Vagina (tissue), 2 donors: ENCODE measurements around the gene NKAIN2. TPM values are rescaled to one million over a fixed set of nuclear protein-coding genes. Genes with fewer than 3 reads are reported as not detected.
A peak's percentile ranks its signal among the peaks of the same experiment; 100 is the strongest.

Experiments
- DNase-seq, 2 donors: peaks; one replicate each; pipeline ENCODE4 v3.0.0-alpha.2; 2017; ENCODE audit errors: extremely low spot score in 2 of 2
- H3K27ac ChIP-seq: fragments of 200-600 bp; sonication (generic); one replicate; pipeline ENCODE4 v1.5.1; 2019
- H3K27me3 ChIP-seq: fragments of 200-600 bp; sonication (generic); one replicate; pipeline ENCODE4 v1.5.1; 2019
- H3K36me3 ChIP-seq, 2 donors: fragments of 200-600 bp; sonication (generic); one replicate each; pipeline ENCODE4 v1.5.1; 2017 to 2019
- H3K4me1 ChIP-seq: fragments of 200-600 bp; sonication (generic); one replicate; pipeline ENCODE4 v1.5.1; 2019
- H3K4me3 ChIP-seq, 2 donors: fragments of 200-600 bp; sonication (generic); 1 replicate in 1 of 2; 2 replicates in 1 of 2; pipeline ENCODE4 v1.5.1; 2016 to 2019
- H3K9me3 ChIP-seq: fragments of 200-600 bp; sonication (generic); one replicate; pipeline ENCODE4 v1.5.1; 2019
- POLR2A ChIP-seq, 2 donors: fragments of 450-650 bp; IDR thresholded peaks; one replicate each; pipeline ENCODE4 v1.6.1; 2017; ENCODE audit warnings: antibody characterized with exemption in 2 of 2, mild to moderate bottlenecking in 2 of 2, moderate library complexity in 2 of 2
- POLR2AphosphoS5 ChIP-seq, 2 donors: sonication (generic); formaldehyde crosslinking; IDR thresholded peaks; one replicate each; pipeline ENCODE4 v1.9.0; 2017; ENCODE audit warnings: antibody characterized with exemption in 2 of 2, mild to moderate bottlenecking in 2 of 2, low read depth in 1 of 2; ENCODE audit not compliant: insufficient read depth in 1 of 2
- intact Hi-C: fragments of 100-400 bp; cut with DNase I; formaldehyde crosslinking; loops from one replicate; pipeline ENCODE4 v1.15.1; 2023
- total RNA-seq: library from RNA; depleted of rRNA; stranded (reverse); fragments of >200 nt; gene quantifications from one replicate; pipeline ENCODE4 v1.2.3, GENCODE V29; 2016
- TF ChIP-seq, protein P1 (sequence below), 3 experiments: fragments of 450-650 bp in 2 of 3; fragments of 200-600 bp in 1 of 3; sonication (generic) in 1 of 3; IDR thresholded peaks; one replicate each; pipeline ENCODE4 v1.5.1; 2017 to 2019; ENCODE audit warnings: antibody characterized with exemption in 3 of 3, mild to moderate bottlenecking in 2 of 3, moderate library complexity in 2 of 3

Gene NKAIN2
- total RNA-seq, 1 donor from 2014 or later: not detected

DNA sequence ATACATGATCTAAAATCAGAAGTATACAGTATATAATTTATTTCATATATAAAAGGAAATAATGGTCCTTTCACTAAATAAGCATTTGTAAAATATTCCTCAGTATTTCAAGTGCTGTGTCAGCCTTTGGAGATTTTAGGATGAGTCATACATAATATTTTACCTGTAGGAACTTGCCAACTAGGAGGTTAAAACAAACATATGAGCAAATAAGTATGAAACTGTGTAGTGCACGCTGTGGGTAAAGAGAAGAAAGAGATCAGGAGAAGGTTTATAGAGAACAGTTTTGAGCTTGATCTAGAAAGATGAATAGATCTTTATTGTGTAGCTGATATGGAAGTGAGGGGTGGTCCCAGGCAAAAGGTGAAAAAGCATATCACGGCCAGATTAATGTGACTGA lies 988.7 kb downstream of the NKAIN2 start:
- TF ChIP-seq, protein P1, sequence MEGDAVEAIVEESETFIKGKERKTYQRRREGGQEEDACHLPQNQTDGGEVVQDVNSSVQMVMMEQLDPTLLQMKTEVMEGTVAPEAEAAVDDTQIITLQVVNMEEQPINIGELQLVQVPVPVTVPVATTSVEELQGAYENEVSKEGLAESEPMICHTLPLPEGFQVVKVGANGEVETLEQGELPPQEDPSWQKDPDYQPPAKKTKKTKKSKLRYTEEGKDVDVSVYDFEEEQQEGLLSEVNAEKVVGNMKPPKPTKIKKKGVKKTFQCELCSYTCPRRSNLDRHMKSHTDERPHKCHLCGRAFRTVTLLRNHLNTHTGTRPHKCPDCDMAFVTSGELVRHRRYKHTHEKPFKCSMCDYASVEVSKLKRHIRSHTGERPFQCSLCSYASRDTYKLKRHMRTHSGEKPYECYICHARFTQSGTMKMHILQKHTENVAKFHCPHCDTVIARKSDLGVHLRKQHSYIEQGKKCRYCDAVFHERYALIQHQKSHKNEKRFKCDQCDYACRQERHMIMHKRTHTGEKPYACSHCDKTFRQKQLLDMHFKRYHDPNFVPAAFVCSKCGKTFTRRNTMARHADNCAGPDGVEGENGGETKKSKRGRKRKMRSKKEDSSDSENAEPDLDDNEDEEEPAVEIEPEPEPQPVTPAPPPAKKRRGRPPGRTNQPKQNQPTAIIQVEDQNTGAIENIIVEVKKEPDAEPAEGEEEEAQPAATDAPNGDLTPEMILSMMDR (IDR thresholded peaks at IDR 0.05): no peak
- TF ChIP-seq POLR2AphosphoS5 (IDR thresholded peaks at IDR 0.05; ENCODE audit: insufficient read depth in 1 of 2, low read depth in 1 of 2) (no peak), POLR2A (IDR thresholded peaks at IDR 0.05) (no peak)
- DNase-seq: no peak
- Histone ChIP-seq H3K27ac (no peak overlapping the region), H3K4me1 (no peaks in the 10 kb centered on the region), H3K9me3 (no peaks in the 10 kb centered on the region), H3K27me3 (no peaks in the 10 kb centered on the region), H3K36me3 (no peaks in the 10 kb centered on the region), H3K4me3 (no peak overlapping the region)
- intact Hi-C loops: no loop called here

DNA sequence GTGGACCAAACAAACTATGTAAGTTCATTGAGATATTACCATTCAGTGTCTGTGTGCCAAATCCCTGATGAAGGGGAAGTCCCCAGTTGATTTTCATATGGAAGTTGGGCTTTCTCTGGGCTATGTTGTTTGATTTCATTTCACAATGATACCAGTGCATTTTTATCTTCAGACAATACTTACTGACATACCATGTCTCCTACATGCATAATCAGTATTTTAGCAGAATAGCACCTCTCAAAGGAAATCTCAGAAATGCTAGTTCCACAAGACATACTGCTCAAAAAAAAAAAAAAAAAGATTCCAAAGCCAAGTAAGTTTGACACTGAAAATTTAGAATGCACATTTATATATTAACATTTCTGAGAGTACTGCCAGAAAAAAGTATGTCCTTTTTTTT lies 989.7 kb downstream of the NKAIN2 start:
- Histone ChIP-seq H3K9me3 (no peaks in the 10 kb centered on the region), H3K27ac (no peak overlapping the region), H3K4me3 (no peak overlapping the region), H3K36me3 (no peaks in the 10 kb centered on the region), H3K4me1 (no peaks in the 10 kb centered on the region), H3K27me3 (no peaks in the 10 kb centered on the region)
- no peak for DNase-seq
- intact Hi-C loops: no loop called here
- TF ChIP-seq POLR2AphosphoS5 (IDR thresholded peaks at IDR 0.05; ENCODE audit: insufficient read depth in 1 of 2, low read depth in 1 of 2): no peak
- TF ChIP-seq POLR2A (IDR thresholded peaks at IDR 0.05): no peak

DNA sequence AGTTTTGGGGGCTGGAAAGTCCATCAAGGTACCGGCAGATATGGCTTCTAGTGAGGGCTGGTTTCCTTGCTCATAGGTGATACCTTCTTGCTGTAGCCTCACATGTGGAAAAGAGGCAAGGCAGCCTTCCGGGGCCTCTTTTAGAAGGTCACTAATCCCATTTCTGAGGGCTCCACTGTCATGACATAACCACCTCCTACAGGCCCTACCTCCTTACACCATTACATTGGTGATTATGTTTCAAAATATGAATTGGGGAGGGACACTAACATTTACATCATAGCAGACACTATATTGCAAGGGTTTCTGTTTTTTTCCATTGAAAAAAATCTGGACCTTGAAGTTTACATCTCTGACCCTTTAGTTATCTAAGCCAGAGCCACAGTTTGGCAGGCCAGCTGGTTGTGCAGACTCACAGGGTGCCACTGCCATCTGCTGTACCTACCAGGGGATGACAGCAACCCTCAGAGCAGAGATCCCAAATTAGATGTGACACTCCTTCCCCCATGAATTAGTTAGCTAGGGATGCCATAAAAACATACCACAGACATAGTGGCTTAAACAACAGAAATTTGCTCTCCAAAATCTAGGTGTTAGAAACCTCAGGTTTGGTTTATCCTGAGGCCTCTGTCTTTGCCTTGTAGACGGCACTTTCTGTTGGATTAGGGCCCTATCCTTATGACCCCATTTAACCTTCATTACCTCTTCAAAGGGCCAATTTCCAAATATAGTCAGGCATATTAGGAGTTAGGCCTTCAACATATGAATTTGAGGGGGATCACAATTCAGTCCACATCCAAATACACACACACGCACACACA lies 992.2 kb downstream of the NKAIN2 start:
- intact Hi-C loops: no loop called here
- Histone ChIP-seq H3K36me3 (no peaks in the 10 kb centered on the region), H3K9me3 (no peaks in the 10 kb centered on the region), H3K27ac (no peak overlapping the region), H3K4me3 (no peak overlapping the region), H3K27me3 (no peaks in the 10 kb centered on the region), H3K4me1 (no peaks in the 10 kb centered on the region)
- no peak for DNase-seq
- no peak for TF ChIP-seq POLR2AphosphoS5 (IDR thresholded peaks at IDR 0.05; ENCODE audit: insufficient read depth in 1 of 2, low read depth in 1 of 2)
- TF ChIP-seq, protein P1 (IDR thresholded peaks at IDR 0.05): peak in 1 of 3 experiments; percentile 9

DNA sequence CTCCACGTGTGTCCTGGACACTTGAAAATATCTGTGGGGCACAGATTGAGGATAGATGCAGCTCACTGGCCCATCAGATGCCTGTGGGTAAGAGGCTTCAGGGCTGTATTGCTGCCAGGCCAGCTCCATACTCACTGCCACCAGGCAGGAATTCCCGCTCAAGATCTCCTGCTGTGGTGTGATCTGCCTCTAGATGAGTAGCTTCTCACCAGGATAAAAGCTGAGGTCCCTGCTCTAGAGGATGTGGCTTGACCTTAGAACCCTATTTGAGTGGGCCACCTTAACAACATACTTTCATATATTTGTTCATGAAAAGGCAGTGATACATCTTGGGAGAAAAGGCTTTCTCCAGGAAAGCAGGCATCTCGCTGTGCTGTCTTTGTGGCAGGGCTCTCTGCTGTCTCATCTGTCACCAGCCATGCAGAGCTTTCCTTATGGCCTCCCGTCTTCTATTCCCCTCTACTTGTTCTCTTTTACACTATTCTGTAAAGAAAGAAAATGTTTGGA lies 992.9 kb downstream of the NKAIN2 start:
- Histone ChIP-seq H3K9me3 (no peaks in the 10 kb centered on the region), H3K4me3 (no peak overlapping the region), H3K27ac (no peak overlapping the region), H3K36me3 (no peaks in the 10 kb centered on the region), H3K27me3 (no peaks in the 10 kb centered on the region), H3K4me1 (no peaks in the 10 kb centered on the region)
- no peak for DNase-seq
- TF ChIP-seq, protein P1 (IDR thresholded peaks at IDR 0.05): no peak
- no peak for TF ChIP-seq POLR2A (IDR thresholded peaks at IDR 0.05)
- no peak for TF ChIP-seq POLR2AphosphoS5 (IDR thresholded peaks at IDR 0.05; ENCODE audit: insufficient read depth in 1 of 2, low read depth in 1 of 2)
- intact Hi-C loops: no loop called here

DNA sequence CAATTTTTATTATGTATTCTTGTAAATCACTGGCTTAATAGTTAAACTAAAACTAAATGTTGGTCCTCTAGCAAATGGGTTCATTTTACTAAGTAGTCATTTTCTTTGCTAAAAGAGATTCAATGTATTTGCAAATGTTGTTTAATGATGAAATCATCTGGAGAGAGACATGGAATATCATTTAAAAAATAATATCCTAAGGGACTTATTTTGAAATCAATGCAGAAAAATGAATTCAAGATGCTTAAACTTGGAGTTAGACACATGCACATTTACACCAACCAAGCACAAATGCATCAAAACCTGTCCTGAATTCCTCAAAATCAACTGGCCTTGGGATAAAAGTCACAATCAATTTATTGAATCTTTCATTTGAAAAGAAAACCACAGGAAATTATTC lies 993.6 kb downstream of the NKAIN2 start:
- TF ChIP-seq, protein P1 (IDR thresholded peaks at IDR 0.05): no peak
- TF ChIP-seq POLR2A (IDR thresholded peaks at IDR 0.05) (no peak), POLR2AphosphoS5 (IDR thresholded peaks at IDR 0.05; ENCODE audit: insufficient read depth in 1 of 2, low read depth in 1 of 2) (no peak)
- Histone ChIP-seq H3K27me3 (no peaks in the 10 kb centered on the region), H3K36me3 (no peaks in the 10 kb centered on the region), H3K27ac (no peak overlapping the region), H3K4me1 (no peaks in the 10 kb centered on the region), H3K9me3 (no peaks in the 10 kb centered on the region), H3K4me3 (no peak overlapping the region)
- intact Hi-C loops: no loop called here
- DNase-seq: no peak
